Raji (cell line): ENCODE data around the gene MYOCD.

ENCODE experiments used
- POLR2A ChIP-seq: IDR thresholded peaks from 2 replicates; pipeline ENCODE4 v1.6.1; 2011; ENCODE audit warnings: low read depth, low read length, control low read depth; ENCODE audit not compliant: insufficient read depth

Gene MYOCD

GRCh38 chr17:12665263-12666210, at the start of gene MYOCD:
MYOCD (plus strand) TSS chr17:12665890; CDS start chr17:12666189, 299 bp downstream.
- TF ChIP-seq POLR2A, result no peak

- TF ChIP-seq POLR2A, result no peak
Observed at GRCh38 chr17:12616161-12616560, 49.5 kb upstream of the MYOCD start.

- no peak for TF ChIP-seq POLR2A
Observed at GRCh38 chr17:12618557-12618956, 47.1 kb upstream of the MYOCD start.

- TF ChIP-seq POLR2A, result no peak
Observed at GRCh38 chr17:12619459-12620199, 46.1 kb upstream of the MYOCD start.

- TF ChIP-seq POLR2A, result no peak
Observed at GRCh38 chr17:12620200-12620720, 45.4 kb upstream of the MYOCD start.

- no peak for TF ChIP-seq POLR2A
Observed at GRCh38 chr17:12622726-12623125, 43.0 kb upstream of the MYOCD start.

GRCh38 chr17:12623220-12623848, 42.4 kb upstream of the MYOCD start:
- no peak for TF ChIP-seq POLR2A

GRCh38 chr17:12624211-12624610, 41.5 kb upstream of the MYOCD start:
- TF ChIP-seq POLR2A, result no peak

GRCh38 chr17:12625092-12625491, 40.6 kb upstream of the MYOCD start:
- no peak for TF ChIP-seq POLR2A

- TF ChIP-seq POLR2A, result no peak
Observed at GRCh38 chr17:12627177-12627629, 38.5 kb upstream of the MYOCD start.

GRCh38 chr17:12627781-12628451, 37.8 kb upstream of the MYOCD start:
- no peak for TF ChIP-seq POLR2A

- TF ChIP-seq POLR2A, result no peak
Observed at GRCh38 chr17:12631076-12631475, 34.6 kb upstream of the MYOCD start.

- TF ChIP-seq POLR2A, result no peak
Observed at GRCh38 chr17:12632785-12633184, 32.9 kb upstream of the MYOCD start.

- no peak for TF ChIP-seq POLR2A
Observed at GRCh38 chr17:12634789-12635414, 30.8 kb upstream of the MYOCD start.
